Osteoblast (primary cell): ENCODE measurements around the gene PHKG2. TPM values are rescaled to one million over a fixed set of nuclear protein-coding genes. Genes with fewer than 3 reads are reported as not detected.

Experiments
- DNase-seq: peaks from one replicate; pipeline ENCODE4 v3.0.0; 2011; ENCODE audit warnings: low spot score, mixed read lengths; ENCODE audit not compliant: insufficient read length; ENCODE audit errors: missing footprints
- H2AFZ ChIP-seq: 2 replicates; pipeline ENCODE4 v1.6.0; 2011; ENCODE audit warnings: mild to moderate bottlenecking, low read length
- H3K27ac ChIP-seq: 2 replicates; pipeline ENCODE4 v1.5.1; 2011; ENCODE audit warnings: mild to moderate bottlenecking, low read depth, low read length, moderate library complexity
- H3K27me3 ChIP-seq: 2 replicates; pipeline ENCODE4 v1.6.0; 2012; ENCODE audit warnings: mild to moderate bottlenecking, control low read depth, inconsistent platforms, low read length, moderate library complexity; ENCODE audit not compliant: insufficient read depth
- H3K36me3 ChIP-seq: 2 replicates; pipeline ENCODE4 v1.5.1; 2011; ENCODE audit warnings: mild to moderate bottlenecking, low read length, control low read depth, moderate library complexity; ENCODE audit not compliant: insufficient read depth
- H3K4me1 ChIP-seq: 2 replicates; pipeline ENCODE4 v1.5.1; 2011; ENCODE audit warnings: mild to moderate bottlenecking, low read length, control low read depth, moderate library complexity; ENCODE audit not compliant: insufficient read depth
- H3K4me2 ChIP-seq: 2 replicates; pipeline ENCODE4 v1.6.0; 2011; ENCODE audit warnings: mild to moderate bottlenecking, low read length; ENCODE audit not compliant: insufficient read depth
- H3K4me3 ChIP-seq: fragments of 200-600 bp; sonication (generic); 3 replicates; pipeline ENCODE4 v1.5.1; 2012; ENCODE audit warnings: mild to moderate bottlenecking, low read length, inconsistent platforms; ENCODE audit not compliant: insufficient read depth
- H3K79me2 ChIP-seq: 2 replicates; pipeline ENCODE4 v1.6.0; 2012; ENCODE audit warnings: mild to moderate bottlenecking, low read length, control low read depth, inconsistent platforms; ENCODE audit not compliant: insufficient read depth
- H3K9me3 ChIP-seq: 2 replicates; pipeline ENCODE4 v1.5.1; 2011; ENCODE audit warnings: low read depth, low read length, control low read depth
- H4K20me1 ChIP-seq: 2 replicates; pipeline ENCODE4 v1.6.0; 2012; ENCODE audit warnings: mild to moderate bottlenecking, low read length, control low read depth; ENCODE audit not compliant: insufficient read depth
- total RNA-seq: library from RNA; depleted of rRNA; stranded (reverse); fragments of >200 nt; gene quantifications from 2 replicates; pipeline ENCODE4 v1.2.3, GENCODE V29; 2012
- TF ChIP-seq, protein P1 (sequence below): IDR thresholded peaks from 2 replicates; pipeline ENCODE4 v1.5.1; 2011; ENCODE audit warnings: mild to moderate bottlenecking, low read depth, low read length, moderate library complexity; ENCODE audit errors: extremely low read depth

The PHKG2 gene
- total RNA-seq, 1 donor = 25.0 TPM

DNA sequence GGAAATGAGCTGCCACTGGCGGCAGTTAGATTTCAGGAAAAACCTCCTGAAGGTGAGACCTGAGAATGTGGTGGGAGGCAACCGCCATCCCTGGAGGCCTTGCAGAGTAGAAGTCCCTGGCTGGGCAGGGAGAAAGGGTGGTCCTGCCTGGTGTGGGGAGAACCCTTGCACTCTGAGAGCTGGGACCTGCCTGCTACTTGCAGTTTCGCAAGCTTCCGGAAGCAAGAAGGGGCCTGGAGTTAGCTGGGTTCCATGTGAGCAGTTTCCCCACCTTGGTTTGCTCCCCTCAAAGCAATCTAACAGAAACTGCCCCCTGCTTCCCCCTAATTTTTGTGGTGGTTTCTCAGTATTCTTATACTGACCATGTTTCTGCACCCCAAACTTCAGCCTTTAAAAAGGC, 32.3 kb downstream of the PHKG2 start:
- peaks cover 17% of the 10 kb centered on the region for H3K79me2 ChIP-seq
- no peak overlapping the region for H3K4me3 ChIP-seq
- peaks cover 33% of the 10 kb centered on the region for H3K36me3 ChIP-seq
- H3K27me3 ChIP-seq = no peaks in the 10 kb centered on the region
- peaks cover 8% of the 10 kb centered on the region for H3K4me1 ChIP-seq
- no peak overlapping the region for H2AFZ ChIP-seq
- H3K27ac ChIP-seq = no peak overlapping the region
- H4K20me1 ChIP-seq = peaks cover 5% of the 10 kb centered on the region
- peak; percentile 65 for DNase-seq
- no peak overlapping the region for H3K4me2 ChIP-seq
- TF ChIP-seq, protein P1, sequence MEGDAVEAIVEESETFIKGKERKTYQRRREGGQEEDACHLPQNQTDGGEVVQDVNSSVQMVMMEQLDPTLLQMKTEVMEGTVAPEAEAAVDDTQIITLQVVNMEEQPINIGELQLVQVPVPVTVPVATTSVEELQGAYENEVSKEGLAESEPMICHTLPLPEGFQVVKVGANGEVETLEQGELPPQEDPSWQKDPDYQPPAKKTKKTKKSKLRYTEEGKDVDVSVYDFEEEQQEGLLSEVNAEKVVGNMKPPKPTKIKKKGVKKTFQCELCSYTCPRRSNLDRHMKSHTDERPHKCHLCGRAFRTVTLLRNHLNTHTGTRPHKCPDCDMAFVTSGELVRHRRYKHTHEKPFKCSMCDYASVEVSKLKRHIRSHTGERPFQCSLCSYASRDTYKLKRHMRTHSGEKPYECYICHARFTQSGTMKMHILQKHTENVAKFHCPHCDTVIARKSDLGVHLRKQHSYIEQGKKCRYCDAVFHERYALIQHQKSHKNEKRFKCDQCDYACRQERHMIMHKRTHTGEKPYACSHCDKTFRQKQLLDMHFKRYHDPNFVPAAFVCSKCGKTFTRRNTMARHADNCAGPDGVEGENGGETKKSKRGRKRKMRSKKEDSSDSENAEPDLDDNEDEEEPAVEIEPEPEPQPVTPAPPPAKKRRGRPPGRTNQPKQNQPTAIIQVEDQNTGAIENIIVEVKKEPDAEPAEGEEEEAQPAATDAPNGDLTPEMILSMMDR = no peak
- H3K9me3 ChIP-seq = no peaks in the 10 kb centered on the region

DNA sequence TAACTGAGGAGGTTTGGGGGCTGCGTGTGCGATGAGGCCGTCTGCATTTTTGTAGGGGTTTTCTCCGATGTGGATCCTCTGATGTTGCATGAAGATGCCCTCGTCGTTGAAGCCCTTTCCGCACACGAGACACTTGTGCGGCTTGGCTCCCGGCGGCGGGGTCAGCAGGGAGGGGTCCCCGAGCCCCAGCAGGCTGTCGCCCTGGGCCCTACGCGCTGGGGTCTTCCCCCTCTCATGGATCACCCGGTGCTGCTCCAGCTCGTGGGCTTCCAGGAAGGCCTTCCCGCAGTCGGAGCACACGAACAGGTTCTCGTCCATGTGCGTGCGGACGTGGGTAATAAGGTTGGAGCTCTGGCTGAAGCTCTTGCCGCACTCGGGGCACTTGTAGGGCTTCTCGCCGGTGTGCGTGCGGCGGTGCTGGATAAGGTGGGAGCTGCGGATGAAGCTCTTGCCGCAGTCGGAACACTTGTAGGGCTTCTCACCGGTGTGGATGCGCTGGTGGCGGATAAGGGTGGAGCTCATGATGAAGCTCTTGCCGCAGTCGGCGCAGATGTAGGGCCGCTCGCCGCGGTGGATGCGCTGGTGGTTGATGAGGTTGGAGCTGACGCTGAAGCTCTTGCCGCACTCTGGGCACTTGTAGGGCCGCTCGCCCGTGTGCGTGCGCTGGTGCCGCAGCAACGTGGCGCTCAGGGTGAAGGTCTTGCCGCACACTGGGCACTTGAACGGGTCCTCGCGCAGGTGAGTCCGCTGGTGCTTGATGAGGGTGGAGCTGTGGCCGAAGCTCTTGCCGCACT, 34.5 kb downstream of the PHKG2 start:
- H3K9me3 ChIP-seq = no peaks in the 10 kb centered on the region
- H3K27me3 ChIP-seq = no peaks in the 10 kb centered on the region
- peaks cover 11% of the 10 kb centered on the region for H3K4me1 ChIP-seq
- TF ChIP-seq, protein P1 = no peak
- DNase-seq = peak; percentile 63
- H3K79me2 ChIP-seq = peaks cover 33% of the 10 kb centered on the region
- peaks cover 5% of the 10 kb centered on the region for H4K20me1 ChIP-seq
- H2AFZ ChIP-seq = no peak overlapping the region
- no peak overlapping the region for H3K4me2 ChIP-seq
- H3K27ac ChIP-seq = no peak overlapping the region
- peaks cover 33% of the 10 kb centered on the region for H3K36me3 ChIP-seq
- no peak overlapping the region for H3K4me3 ChIP-seq

DNA sequence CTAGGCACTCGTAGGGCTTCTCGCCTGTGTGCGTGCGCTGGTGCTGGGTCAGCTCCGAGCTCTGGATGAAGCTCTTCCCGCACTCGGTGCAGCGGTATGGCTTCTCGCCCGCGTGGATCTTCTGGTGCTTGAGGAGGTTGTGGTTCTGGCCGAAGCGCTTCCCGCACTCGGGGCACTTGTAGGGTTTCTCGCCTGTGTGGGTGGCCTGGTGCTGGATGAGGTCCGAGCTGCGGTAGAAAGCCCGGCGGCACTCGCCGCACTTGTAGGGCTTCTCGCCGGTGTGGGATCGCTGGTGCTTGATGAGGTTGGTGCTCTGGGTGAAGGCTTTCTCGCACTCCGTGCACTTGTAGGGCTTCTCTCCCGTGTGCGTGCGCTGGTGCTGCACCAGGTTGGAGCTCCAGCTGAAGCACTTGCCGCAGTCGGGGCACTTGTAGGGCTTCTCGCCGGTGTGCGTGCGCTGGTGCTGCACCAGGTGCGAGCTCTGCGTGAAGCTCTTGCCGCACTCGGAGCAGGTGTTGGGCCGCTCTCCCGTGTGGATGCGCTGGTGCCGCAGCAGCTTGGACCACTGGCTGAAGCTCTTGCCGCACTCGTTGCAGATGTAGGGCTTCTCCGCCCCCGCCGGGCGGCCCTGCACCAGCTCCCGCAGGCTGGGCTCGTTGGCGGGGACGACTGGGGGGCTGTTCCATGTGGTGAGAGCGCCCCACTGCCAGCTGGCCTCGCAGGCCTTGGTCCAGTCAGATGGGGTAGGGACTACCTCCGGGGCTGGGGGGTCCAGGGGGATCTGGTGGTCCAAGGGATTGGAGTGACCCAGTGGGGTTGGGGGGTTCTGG, 35.3 kb downstream of the PHKG2 start:
- H3K4me1 ChIP-seq = peaks cover 14% of the 10 kb centered on the region
- H3K36me3 ChIP-seq = peaks cover 33% of the 10 kb centered on the region
- DNase-seq = peak; percentile 62
- TF ChIP-seq, protein P1 = no peak
- H3K4me3 ChIP-seq = no peak overlapping the region
- H2AFZ ChIP-seq = no peak overlapping the region
- no peaks in the 10 kb centered on the region for H3K9me3 ChIP-seq
- peaks cover 33% of the 10 kb centered on the region for H3K79me2 ChIP-seq
- no peak overlapping the region for H3K4me2 ChIP-seq
- no peak overlapping the region for H3K27ac ChIP-seq
- H3K27me3 ChIP-seq = no peaks in the 10 kb centered on the region
- peaks cover 5% of the 10 kb centered on the region for H4K20me1 ChIP-seq

DNA sequence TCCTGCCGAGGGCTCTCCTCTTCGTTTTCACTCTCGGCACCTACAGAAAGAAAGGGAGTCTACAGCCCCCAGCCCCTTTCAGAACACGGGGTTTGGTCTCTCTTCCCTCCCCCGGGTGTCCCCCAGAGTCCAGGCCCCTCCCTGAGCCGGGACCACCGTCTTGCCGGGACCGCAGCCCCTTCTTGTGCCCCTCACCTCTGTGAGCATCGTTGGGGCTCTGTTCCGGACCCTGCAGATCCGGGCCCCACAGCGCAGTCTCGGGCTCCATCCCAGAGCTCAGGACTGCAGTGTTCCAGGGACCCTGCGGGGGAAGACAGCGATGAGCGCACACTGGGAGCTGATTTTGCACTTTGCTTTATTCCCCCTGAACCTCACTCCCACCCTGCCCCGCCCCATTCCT, 36.0 kb downstream of the PHKG2 start:
- Histone ChIP-seq H3K4me3 (no peak overlapping the region), H3K4me2 (no peak overlapping the region), H3K36me3 (peaks cover 33% of the 10 kb centered on the region), H3K9me3 (no peaks in the 10 kb centered on the region), H3K27ac (no peak overlapping the region), H3K27me3 (no peaks in the 10 kb centered on the region), H3K4me1 (peaks cover 11% of the 10 kb centered on the region), H4K20me1 (peaks cover 5% of the 10 kb centered on the region), H3K79me2 (peaks cover 33% of the 10 kb centered on the region), H2AFZ (no peak overlapping the region)
- TF ChIP-seq, protein P1 = no peak
- DNase-seq = peak; percentile 46
